Stimulated activated CD4-positive, alpha-beta T cell treated with anti-CD3 and anti-CD28 coated beads, Interleukin-12 subunit alpha, Interleukin-12 subunit beta, amount 100 ng/mL, for 4 hours (primary cell): ENCODE measurements around the gene PHLDB2.

Source experiments
- DNase-seq: peaks from one replicate; pipeline ENCODE4 v3.0.0-alpha.2; 2020

PHLDB2 gene

DNA sequence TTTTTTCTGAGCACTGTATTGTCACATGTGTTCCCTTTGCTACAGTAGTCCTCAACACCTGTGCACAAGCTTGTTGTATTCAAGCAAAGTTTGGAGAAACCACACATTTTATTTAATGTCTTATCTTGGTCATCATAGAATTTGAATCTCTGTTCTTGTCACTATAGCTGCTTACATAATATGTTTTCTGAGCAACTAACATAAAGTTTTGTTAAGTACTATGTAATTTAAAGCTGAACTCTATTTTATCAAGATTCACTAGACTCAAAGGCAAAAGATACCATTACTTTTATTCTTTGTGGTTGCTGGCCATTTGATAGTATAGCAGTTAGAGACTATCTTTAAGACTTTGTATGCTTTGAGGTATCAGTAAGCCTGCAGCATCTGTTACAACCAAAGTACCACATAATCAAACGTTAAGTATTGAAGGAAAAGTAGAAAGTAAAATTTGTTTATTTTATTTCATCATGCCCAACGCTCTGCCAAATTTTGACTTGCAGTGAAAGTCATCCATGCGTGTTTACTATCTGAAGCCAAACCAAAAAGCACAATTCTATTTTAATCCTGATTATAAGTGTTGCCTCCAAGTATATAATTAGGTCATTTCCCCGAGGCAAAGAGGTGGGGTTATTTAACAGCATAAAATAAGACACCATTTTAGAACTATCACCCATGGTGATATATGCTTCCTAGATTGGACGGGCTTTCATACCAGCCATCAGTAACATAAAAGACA is 109.4 kb downstream of the PHLDB2 start:
- no peak for DNase-seq

DNA sequence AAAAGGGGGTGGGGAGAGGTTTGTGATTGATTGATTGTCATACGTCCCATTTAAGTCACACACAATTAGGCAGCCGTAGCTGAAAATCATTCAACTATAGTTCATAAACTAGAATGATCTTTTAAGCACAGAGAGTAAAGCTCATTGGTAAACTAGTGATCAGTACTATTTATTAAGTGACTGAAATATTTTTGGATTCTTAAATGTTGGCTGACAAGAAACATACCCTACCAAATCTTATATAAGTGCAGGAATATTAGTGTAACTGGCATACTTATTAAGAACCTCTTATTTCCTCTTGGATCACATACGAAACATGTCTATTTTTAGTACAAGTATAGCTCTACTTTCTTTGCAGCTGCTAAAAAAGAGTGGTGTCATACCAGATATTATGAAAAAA is 111.3 kb downstream of the PHLDB2 start:
- DNase-seq, result no peak

DNA sequence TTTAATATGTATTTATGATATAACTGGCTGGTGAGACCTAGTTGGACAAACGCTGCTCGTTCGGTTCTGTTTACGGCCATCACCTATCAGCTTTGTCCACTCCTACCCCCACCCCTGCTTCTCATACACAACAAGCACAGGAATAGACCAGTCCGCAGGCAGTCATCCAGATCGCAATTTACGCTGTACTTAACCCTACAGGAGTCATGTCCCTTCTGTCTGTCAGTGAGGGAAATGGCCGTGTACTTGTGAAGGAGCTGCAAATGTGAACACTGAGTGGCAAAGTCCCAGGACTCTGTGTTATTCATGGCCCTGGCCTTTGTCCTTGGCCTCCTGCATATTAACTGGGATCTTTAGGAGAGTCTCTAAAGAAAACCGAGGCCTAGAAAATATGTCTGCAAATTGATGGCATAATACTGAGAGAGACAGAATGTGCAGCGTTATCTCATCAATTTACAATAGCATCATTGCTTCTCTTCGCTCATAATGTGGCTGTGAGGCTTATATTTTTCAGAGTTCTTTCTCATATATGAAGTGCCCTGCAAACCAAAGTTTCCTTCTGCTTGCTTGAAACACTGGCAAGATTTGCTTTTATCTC is 112.6 kb downstream of the PHLDB2 start:
- DNase-seq, result no peak

DNA sequence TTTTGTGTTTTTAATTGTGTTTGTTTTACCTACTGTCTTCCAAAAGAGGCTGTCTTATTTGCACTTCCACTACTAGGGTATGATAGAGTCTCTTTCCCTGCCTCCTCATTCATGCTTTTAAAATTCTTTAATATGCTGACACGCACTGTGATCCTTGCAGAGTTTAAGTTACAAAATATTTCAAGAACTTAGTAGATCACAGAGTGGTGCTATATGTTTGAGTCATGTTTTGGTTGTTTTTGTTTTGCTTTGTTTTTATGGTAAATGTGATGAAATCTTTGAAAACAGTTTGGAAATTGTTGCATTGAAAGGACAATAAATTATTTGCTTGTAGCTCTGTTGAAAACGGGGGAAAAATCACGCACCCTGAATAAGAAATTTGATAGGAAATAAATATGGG is 113.8 kb downstream of the PHLDB2 start:
- no peak for DNase-seq

DNA sequence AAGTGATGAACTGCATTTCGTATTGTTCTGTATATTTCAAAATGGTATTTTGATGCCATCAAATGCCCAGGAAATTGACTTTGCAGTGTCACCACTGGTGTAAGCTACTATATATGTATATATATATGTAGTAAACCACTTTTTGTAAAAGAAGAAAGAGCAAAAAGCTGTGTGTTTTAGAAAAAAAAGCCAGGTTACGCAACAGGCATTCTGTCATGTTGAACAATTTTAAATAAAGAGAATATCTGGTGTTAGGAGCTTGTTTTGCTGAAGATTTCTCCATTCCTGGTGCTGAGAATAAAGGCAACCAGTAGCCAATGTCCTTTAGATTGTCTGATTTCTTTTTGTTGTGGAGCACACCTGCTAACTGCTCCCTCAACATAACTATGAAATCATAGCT is 116.1 kb downstream of the PHLDB2 start:
- DNase-seq, result no peak

DNA sequence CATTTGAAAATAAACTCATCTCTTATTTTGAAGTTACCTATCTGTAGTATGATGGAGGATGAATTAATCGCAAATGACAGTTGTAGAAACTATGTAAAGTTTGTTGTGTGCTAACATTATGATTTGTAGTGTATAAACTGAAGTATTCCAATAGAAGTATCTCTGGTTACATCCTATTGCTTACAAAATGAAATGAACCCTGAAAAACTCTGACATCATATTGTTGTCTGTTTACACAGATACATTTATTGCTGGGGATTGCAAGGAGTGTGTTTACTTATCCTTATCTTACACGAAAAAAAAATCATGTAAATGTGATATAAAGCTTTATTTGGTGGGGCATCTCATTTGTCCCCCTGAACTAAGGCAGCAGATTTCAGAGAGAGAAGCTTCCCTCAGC is 117.2 kb downstream of the PHLDB2 start:
- no peak for DNase-seq

DNA sequence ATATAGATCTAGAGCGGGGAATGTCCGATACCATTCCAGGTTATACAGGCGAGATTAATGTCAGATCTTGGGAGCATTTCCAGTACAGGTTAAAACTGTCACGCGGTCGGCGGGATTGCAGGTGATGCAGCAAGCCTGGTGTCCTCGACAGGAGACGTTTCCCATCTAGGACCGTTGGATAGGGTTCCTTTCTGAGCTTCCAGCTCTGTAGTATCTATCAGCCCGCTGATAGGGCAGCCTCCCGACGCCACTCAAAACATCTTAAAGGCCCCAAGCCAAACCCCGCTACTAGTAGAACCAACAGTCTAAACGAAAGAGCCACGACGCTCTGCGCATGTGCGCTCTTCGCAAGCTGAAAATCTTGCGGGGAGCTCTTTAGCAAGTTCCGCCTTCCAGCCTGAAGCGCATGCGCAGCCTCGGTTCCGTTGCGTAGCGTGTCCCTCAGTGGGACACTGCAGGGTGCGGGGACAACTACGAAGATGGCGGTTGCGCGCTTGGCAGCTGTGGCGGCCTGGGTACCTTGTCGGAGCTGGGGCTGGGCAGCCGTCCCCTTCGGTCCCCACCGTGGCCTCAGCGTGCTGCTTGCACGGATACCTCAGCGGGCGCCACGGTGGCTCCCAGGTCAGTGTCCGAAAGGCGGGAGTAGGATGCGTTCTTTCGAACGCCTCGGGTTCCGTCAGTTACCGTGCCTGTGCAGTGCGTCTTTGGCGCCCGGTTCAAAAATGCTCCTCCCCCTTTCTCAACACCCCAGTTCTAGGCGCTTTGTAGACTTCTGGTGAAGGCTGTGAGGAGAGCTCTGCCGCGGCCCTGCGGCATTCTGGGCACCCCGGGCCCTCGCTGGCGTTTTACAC is 119.7 kb downstream of the PHLDB2 start, which contains the start of gene ABHD10:
ABHD10 (plus strand) TSS at position 444 of the 851 bp plus-strand sequence; CDS start at position 480, 36 bp downstream.
- DNase-seq, result peak; percentile 98

DNA sequence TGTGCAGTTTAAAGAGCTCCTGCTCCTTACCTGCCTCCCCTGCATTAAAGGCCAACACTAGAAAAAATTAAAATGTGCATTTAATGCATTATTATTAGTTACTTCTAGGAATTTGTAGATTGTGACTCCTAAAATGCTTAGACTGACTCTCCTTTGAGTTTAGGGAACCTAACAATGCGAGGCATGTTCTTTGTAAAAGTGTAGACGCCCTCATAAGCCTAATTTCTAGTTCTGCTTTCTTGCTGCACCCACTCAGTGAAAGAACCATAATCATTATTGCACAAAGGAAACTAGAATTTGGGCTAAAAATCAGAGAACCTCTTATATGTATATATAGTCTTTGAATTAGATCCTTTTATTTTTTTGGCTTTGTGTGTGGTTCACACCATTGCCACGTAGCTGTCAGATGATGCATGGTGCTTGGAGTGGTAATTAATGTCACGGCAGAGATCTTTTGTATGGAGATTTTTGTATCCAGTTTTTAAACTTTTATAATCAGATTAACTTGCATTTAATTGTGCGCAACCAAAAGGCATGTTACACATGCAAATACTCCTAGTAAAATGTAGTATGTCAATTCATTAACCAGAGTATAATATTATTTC is 120.5 kb downstream of the PHLDB2 start:
- no peak for DNase-seq

DNA sequence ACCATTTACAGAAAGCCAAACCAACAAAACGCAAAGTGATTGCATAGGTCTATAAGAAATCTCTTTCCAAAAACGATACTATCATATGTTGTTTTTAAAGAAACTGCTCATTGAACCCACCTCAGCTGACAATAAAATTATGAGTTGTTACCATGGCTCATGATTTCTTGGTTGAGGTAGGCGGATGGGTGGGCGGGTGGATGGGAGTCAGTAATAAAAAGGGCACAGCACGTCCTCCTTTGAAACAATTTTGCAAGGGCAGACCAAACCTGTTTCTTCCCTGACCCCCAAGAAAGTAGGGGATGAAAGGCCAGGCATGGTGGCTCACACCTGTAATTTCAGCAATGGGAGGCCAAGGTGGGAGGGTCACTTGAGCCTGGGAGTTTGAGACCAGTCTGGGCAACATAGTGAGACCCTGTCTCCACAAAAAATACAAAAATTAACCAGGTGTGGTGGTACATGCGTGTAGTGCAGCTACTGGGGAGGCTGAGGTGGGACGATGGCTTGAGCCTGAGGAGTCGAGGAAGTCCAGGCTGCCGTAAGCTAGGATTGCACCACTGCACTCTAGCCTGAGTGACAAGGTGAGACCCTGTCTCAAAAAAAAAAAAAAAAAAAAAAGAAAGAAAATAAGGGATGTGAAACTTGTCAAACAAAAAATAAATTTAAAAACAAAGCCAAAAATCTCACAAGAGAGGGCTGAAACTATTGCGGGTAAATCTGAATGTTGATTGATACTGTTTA is 121.8 kb downstream of the PHLDB2 start:
- peak; percentile 49 for DNase-seq

DNA sequence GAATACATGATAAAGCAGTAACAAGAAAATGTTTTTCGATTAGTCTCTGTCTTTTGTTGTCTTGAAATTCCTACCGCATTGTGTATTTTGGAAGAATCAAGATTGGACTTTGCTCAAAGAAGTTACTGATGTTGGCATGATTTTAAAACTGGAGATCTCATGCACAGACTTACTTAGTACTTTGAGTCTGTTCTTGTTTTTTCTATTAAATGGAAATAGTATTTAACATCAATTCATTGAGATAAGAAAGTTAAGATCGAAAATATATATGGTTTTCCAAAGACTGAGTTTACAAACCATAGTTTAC is 122.3 kb downstream of the PHLDB2 start:
- DNase-seq, result no peak

DNA sequence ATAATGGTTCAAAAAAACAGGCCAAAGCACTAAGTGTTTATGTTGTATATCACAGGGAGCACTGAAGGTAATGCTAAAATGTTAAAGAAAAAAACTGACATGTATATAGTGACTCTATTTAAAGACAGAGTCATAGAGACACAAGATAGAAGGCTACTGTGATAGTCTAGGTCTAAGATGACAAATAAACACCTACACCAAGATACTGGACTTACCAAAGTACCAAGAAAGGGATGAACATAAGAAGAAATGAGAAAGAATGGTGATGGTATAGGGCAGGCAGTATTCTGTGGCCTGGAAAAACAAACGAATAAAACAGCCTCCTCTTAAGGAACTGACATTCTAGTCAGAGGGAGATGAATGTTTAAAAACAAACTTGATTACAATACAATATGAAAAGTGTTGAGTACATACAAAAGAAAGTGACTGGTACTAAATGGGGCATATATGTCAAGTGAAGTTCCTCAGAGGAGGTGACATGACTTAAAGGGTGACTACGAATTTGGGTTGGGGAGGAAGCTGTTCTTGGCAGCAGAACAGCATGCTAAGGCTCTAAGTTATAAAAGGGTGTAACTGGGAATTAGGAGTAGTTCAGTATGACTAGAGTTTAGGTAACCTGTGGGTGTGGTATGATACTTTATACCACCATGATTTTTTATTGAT is 125.7 kb downstream of the PHLDB2 start:
- DNase-seq, result no peak

DNA sequence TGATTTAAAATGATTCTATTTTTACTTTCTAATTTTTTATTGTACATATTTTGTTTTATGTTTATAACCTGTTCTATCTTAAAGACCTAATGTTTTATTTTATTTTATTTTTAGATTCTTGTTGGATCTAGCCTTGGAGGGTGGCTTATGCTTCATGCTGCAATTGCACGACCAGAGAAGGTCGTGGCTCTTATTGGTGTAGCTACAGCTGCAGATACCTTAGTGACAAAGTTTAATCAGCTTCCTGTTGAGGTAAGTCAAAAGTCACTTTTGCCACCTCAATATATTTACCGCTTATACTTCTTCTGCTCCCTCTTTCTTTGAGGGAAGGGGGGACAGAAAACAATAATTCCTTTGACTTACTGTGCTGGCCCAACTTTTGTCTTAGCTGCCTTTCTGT is 127.7 kb downstream of the PHLDB2 start:
- DNase-seq, result no peak

DNA sequence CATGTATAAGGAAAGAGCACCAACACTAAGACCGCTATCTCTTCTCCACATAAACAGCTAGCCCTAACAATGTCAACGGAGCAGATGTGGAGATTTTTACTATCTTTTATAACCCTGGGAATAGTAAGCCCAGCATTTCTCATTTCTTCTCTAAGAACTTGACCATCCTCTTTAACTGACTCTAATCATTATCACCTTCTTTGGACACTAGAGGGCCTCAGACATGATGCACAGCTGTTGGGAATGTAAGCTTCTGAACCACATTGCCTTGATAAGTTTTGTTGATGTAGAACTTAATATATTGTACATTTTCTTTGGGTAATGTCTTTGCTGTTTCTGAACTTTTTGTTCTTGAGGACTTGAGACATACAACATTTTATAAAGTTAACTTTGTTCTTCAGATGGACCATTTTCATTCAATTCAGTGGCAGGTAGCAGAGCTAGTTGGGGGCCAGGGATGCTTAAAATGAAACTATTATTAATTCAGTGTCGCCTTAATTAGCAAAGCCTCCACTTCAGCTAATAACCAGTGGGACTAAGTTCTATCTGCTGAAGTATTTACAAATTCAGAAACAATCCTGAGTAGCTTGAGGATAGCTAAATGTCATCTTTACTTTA is 130.1 kb downstream of the PHLDB2 start:
- DNase-seq, result no peak

DNA sequence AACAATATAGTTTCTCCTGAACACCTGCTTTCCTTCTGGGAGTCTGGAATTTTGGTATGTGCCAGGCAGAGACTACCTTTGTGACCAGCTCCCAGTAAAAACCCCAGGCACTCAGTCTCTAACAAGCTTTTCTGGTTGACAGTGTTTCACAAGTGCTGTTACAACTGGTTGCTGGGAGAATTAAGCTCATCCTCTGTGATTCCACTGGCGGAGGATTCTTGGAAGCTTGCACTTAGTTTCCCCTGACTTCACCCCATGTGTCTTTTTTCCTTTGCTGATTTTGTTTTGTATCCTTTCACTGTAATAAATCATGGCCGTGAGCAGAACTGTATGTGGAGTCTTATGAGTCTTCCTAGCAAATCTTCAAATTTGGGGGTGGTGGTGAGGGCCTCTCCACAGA is 134.0 kb downstream of the PHLDB2 start:
- DNase-seq, result no peak

DNA sequence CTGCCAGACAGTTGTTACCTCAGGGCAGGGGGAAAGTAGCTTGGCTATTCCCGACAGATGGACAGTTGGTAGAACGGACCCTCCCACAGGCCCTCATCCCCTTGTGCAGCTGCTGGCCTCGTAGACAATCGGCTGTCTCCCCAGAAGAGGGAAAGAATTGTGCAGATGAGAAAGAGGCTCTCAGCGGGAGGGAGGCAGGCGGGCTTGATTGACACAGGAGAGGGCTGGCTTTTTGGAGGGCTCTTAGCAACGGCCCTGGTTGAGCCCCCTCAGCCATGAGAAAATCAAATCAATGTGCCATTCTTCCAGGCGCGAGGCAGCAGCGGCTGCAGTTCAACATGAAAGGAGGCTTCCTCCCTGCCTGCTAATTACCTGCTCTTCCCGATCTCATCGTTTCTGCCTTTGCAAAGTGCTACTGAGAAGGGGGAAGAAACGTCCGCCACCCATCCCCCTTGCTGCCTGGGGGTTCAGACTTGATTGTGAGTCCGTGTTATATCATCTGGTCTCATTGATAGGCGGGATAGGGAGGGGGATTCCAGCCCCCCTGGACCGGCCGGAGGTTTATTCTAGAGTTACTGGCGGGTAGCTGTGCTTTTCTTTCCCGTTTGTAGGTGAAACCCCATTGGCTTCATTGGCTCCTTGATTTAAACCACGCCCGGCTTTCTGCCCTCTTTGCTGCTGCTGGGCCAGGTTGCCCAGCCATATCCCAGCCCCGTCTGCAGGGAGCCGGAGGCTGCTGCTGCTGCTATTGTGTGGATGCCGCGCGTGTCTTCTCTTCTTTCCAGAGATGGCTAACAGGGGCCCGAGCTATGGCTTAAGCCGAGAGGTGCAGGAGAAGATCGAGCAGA is 139.8 kb downstream of the PHLDB2 start, which contains the start of gene TAGLN3:
TAGLN3 (plus strand) TSS at position 287 of the 848 bp plus-strand sequence; CDS start at position 788, 501 bp downstream.
- no peak for DNase-seq

DNA sequence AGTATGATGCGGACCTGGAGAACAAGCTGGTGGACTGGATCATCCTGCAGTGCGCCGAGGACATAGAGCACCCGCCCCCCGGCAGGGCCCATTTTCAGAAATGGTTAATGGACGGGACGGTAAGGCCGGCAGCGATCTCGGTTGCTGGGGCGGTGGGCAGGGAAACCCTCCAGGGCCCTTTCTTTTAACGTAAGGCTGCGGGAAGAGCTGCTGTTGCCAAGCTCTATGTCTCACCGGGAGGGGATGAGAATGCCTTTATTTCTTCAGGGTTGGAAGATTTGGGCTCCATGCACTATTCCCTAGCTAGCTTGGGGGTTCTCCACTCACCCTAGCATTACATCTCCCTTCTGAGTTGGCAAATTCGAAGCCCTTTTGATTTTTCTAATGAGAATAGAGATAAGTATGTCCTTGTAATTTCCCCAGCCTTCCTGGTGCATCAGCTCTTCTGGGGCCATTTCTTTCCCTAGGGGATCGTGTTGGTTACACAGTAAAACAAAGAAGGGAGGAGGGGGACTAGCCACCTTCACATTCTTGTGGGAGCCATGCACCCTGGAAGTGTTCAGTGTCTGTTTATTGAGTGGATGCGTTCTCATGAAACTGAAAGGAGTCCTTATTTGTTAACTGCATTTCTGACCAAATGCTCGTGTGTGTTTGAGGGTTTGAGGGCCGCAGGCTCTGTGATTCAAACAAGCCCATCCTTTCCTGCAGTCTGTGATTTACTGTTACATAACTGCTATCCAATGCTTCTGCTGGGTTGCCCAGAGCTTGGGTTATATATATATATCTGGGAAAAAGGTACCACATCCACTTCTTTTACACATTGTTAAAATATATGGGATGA is 140.6 kb downstream of the PHLDB2 start:
- DNase-seq, result no peak

DNA sequence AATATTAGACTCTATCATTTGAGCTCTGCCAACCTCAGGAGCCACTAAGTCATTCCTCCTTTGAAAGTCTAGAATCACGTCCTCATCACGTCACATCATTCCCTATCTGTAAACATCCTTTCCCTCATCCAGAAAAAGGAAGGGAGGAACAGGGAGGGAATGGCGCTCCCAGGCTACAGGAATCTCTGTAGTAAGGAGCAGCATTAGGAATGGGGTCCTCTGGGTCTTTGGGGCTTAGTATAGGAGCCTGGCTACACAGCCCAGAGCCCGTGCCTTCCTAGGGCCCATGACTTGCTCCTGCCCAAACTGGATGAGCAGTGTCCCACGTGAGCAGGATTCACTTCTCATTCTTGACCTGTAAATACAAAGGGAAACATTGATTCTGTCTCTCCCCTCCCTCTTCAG is 141.3 kb downstream of the PHLDB2 start:
- no peak for DNase-seq

DNA sequence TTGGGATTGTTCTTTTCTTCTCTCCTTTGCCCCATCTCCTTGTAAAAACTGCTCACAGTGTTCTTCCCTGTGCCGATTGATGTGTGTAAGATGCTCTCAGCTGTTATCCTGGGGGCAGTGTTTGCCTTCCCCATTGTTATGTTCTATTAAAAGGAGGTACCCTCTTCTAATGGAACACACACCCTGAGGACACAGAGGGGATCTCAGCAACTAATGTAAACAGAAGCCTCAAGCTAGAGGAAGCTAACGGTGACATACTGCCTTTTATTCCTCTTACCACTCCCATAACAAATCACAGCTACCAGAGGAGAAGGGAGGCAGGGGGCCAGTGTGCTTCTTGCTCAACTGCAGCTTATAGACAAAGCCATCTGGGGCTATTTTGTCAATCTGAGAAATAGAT is 141.9 kb downstream of the PHLDB2 start:
- DNase-seq, result no peak

DNA sequence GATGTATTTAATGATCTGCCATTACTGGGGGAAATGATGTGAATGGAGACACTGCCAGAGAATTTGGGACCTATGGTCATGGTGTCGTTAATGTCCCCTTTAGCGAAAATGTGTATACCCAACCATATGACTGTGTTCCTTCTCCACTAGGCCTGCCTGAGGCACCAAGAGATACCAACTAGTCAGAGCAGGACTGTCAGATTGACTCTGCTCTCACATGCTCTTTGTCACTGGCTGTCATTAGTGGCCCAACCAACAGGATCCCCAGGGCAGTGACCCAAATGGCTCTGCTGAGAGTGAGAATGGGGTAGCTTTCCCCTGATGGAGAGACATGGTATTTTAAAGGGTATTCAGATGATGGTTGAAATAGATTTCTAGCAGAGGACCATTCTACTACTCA is 142.5 kb downstream of the PHLDB2 start:
- no peak for DNase-seq
